Fibroblast of villous mesenchyme (primary cell): ENCODE data around the gene ELMOD3. TPM values are rescaled to one million over a fixed set of nuclear protein-coding genes. Genes with fewer than 3 reads are reported as not detected.

ENCODE experiments used
- DNase-seq: peaks from one replicate; pipeline ENCODE4 v3.0.0-alpha.2; 2010; ENCODE audit warnings: low read depth
- H3K4me3 ChIP-seq: 2 replicates; pipeline ENCODE4 v1.5.1; 2011; ENCODE audit warnings: low read depth, mild to moderate bottlenecking, low read length
- total RNA-seq: library from RNA; depleted of rRNA; stranded (reverse); fragments of >200 nt; gene quantifications from 2 replicates; pipeline ENCODE4 v1.2.3, GENCODE V29; 2012
- TF ChIP-seq, protein P1 (sequence below): IDR thresholded peaks from 2 replicates; pipeline ENCODE4 v1.5.1; 2012; ENCODE audit warnings: low read depth, mild to moderate bottlenecking, low read length; ENCODE audit not compliant: insufficient read depth

Gene ELMOD3
- total RNA-seq, 1 donor = 19.4 TPM

- no peak for DNase-seq
- TF ChIP-seq, protein P1, sequence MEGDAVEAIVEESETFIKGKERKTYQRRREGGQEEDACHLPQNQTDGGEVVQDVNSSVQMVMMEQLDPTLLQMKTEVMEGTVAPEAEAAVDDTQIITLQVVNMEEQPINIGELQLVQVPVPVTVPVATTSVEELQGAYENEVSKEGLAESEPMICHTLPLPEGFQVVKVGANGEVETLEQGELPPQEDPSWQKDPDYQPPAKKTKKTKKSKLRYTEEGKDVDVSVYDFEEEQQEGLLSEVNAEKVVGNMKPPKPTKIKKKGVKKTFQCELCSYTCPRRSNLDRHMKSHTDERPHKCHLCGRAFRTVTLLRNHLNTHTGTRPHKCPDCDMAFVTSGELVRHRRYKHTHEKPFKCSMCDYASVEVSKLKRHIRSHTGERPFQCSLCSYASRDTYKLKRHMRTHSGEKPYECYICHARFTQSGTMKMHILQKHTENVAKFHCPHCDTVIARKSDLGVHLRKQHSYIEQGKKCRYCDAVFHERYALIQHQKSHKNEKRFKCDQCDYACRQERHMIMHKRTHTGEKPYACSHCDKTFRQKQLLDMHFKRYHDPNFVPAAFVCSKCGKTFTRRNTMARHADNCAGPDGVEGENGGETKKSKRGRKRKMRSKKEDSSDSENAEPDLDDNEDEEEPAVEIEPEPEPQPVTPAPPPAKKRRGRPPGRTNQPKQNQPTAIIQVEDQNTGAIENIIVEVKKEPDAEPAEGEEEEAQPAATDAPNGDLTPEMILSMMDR = no peak
- H3K4me3 ChIP-seq = no peak overlapping the region
These were observed 39.3 kb downstream of the ELMOD3 start for GRCh38 chr2:85393836-85394235.

DNA sequence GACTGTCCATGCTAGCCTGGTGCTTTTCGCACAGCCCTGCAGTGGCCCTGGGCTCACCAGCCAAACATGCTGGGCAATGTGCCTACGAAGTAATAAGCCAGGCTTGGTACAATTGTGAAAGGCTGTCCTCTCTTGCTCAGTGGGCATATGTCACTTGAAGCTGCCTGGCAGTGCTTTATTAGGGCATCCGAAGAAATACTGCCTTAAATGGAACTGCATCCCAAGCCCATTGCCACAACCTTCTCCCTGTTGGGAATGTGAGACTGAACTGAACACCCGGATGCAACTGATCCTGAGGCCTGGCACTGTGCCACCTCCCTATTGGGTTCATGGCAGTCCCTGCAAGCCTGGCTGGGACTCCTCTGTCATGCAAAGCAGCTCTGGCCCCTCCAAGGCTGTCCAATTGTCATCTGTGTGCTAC lies 39.7 kb downstream of the ELMOD3 start:
- no peak overlapping the region for H3K4me3 ChIP-seq
- TF ChIP-seq, protein P1 = no peak
- no peak for DNase-seq

DNA sequence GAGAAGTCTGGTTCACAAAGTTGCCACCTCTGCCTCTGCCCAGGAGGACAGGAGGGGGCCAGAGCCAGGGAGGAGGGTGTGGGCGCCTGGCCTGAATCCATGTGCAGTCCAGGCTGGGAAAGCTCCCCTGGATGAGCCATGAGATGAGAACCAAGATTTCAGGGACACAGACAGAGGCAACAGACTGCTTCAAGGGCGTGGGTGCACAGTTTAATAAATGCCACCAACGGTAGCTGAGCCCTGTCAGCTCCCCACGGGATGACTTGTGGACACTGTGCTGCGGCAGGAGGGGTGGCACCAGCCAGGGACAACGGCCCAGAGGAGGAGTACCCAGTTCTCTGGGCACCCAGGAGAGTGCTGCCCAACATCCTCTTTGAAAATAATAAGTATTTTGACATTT lies 40.4 kb downstream of the ELMOD3 start:
- DNase-seq = no peak
- no peak overlapping the region for H3K4me3 ChIP-seq
- TF ChIP-seq, protein P1 = no peak

DNA sequence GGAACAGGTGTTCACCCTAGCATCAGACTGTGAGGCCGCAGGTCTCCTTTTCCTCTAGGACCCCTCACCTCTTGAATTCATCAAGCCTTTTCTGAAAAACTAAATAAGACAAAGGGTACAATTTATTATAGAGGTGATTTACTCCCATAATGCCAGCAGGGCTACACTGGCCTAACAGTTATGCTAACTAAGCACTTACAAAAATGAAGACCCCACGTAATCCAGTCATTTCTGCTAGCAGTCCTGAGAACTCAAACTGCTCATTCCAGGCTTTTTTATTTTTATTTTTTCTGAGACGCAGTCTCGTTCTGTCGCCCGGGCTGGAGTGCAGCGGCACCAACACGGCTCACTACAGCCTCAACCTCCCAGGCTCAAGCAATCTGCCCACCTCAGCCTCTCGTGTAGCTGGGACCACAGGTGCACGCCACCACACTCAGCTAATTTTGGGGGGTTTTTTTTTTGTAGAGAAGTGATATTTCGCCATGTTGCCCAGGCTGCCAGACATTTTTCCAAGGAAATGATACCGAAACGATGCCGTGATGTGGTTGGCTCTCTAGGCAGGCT lies 41.4 kb downstream of the ELMOD3 start:
- no peak overlapping the region for H3K4me3 ChIP-seq
- TF ChIP-seq, protein P1 = no peak
- no peak for DNase-seq

GRCh38 chr2:85396531-85397470 lies 42.2 kb downstream of the ELMOD3 start:
- TF ChIP-seq, protein P1 = no peak
- no peak for DNase-seq
- no peak overlapping the region for H3K4me3 ChIP-seq

GRCh38 chr2:85397925-85398331 lies 43.4 kb downstream of the ELMOD3 start:
- H3K4me3 ChIP-seq = no peak overlapping the region
- no peak for DNase-seq
- TF ChIP-seq, protein P1 = no peak
